T-helper 2 cell (primary cell): Measurements from ENCODE around the gene ENAH.

ENCODE experiments used
- DNase-seq, 5 experiments: peaks; one replicate each; pipeline versions ENCODE4 v3.0.0 to v3.0.0-alpha.2; 2012 to 2022

ENAH gene

DNA sequence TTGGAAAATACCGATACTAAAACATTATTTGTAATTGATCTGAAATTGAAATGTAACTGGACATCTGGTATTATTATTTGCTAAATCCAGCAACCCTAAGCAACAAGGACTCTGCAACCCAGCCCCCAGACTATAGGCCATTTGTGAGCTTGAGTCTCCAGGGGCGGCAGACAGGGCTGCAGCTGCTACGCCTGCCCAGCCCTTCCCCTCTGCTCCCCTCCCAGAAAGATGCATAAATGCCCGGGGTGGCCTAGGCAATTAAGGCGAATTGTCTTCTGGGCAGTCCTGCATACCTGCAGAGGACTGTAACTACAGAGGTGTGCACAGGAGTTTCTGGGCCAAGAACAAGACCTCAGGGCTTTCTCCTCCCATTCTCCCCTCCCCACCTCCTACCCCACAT, 183.9 kb downstream of the ENAH start:
- DNase-seq = no peak

GRCh38 chr1:225468270-225469020, 184.5 kb downstream of the ENAH start:
- peak in 1 of 5 experiments; percentile 66 for DNase-seq

DNA sequence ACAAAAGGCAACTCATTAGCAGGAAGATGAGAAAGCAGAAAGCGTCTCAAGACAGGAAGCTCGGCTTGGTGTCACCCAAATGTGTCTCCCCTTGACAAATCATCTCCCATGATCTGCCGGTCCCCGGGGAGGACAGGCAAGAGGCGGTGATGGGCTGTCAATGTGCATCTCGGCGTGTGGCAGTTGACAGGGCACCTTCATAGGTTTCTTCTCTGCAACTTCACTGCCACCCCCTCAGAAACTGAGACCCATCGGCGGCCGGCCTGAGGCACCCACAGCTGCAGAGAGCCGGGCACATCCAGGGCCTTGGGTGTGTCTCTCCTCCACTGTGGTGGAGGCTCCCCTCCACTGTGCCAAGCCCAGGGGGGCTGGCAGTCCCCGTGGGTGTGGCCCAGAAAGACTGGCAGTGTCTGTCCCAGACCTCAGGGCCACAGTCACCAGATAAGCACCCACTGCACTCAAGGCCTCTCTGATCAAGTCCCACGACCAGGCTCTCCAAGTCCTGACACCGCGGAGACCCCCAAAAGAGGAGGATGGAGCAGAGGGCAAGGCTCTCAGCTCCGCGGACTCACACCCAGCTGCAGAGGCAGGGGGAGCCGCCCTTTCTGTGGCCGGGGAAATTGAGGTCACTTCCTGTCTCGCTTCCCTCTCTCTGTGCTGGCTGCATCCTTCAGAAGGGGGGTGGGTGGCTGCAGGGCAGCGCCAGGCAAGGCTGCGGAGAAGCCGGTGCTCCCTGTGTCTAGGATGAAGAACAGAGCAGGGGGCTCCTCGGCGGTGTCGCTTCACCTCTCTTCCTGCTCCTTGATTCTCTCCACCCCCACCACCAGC, 185.5 kb downstream of the ENAH start:
- DNase-seq = peak; percentile 39 to 97 (median 71)

- no peak for DNase-seq
Observed at GRCh38 chr1:225466848-225467192, 186.1 kb downstream of the ENAH start.

DNA sequence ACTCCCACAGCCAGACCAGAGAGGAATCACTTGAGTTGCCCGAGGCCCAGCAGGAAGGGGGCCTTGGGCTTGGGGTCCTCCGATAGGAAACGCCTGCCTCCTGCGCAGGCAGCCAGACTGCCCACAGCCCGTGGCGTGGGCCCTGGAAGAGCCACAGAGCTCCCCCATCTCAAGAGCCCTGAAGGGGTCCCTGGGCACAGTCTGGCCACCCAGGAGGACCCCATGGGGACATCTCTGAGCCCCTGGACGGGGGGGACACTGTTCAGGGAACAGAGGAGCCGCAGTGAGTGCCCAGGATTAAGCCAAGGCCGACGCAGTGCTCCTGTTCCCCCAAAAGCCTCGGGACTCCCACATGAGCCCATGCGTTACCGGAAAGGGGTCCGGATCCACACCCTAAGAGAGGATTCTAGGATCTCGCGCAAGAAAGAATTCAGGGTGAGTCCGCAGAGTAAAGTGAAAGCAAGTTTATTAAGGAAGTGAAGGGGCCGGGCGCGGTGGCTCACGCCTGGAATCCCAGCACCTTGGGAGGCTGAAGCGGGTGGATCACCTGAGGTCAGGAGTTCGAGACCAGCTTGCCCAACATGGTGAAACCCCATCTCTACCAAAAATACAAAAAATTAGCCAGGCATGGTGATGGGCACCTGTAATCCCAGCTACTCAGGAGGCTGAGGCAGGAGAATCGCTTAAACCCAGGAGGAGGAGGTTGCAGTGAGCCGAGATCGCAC, 187.0 kb downstream of the ENAH start:
- no peak for DNase-seq

DNA sequence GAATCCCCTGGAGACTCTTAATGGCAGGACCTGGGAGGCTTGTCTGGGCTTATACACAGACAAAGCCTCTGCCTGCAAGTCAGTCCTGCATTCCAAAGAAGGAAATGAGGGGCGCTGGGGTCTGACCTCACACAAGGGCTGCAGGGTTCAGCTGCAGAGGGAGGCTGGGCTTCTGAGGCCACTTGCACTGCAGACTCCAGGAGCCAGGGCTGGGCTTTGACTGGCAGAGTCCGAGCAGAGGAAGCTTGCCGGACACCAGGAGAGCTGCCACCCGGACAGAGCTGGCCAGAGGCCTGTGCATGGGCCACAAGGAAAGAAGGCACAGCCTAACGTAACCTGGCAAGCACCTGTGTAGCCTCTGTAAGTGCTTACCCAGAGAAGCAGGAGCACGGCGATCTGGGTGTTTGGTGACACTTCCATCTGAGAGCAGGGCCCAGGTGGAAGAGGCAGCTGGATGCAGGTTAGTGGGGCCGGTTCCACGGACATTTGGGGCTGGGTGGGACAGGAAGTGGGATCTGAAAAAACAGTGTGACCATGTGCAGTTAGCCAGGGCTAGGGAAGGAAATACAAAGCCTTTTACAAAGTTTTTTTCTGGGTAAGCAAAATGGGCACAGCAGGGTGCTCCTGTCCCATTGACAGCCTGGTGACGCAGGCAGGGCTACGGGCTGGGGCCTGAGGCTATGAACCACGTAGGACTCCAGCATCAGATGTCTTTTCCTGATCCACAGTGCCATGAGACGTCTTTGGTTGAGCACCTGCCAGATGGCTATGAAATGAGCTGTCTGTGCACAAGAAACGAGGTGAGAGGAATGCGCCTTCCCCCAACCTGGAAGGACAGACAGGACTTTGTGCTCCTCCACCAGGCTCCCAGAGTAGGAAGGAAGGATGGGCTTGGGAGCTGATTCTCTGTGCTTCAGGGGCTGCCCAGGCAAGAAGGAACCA, 187.8 kb downstream of the ENAH start:
- no peak for DNase-seq

GRCh38 chr1:225462714-225463574, 190.0 kb downstream of the ENAH start:
- no peak for DNase-seq

DNA sequence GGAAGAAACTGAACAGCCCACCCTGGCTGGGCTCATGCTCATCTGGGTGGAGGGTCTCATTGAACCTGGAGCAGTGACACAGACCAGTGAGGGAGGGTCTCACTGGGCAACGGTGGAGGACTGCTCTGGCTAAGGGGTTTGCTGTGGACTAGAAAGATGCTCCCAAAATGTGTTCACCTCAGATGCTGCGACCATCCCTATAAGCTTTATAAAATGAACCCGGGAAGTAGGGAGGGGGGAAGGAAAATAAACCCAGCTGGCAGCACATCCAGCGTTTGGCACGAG, 190.6 kb downstream of the ENAH start:
- no peak for DNase-seq

DNA sequence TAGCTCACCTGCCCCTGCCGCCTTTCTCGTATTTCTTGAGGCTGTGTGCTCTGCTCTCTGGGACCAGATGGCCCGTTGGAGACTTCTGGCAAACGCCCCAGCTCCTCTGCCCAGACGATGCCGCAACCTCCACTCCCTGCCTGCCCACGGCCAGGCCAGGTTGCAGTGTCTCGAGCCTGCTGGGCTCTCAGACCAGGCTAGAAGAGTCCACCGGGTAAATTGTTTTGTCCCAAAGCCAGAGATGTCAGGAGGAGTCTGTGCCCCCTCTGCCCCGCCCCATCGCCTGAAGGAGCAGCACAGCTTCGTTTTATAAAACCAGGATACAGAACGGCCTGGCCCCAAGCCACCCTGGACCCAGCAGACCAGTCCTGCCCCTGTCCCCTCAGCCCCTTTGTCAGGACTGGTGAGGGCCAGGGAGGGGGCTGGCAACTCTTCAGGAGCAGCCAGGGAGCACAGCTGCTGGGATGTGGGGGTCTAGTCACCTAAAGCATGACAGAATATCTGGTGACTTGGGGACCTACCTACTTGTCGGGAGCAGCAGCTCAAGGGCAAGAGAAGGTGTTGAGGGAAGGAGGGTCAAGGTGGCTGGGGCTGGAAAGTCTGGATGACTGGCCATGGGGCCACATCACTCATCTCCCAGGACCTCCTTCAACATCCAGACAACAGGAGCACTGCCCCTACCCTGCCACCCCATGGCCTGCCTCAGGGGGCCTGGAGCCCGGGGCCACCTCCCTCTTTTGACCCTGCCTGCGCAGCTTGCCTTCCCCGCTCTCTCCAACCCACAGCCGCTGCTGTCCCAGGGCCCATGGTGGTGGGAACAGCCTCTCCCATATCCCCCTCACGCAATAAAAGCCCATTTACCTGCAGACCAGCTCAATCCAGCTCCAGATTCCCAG, 191.1 kb downstream of the ENAH start:
- DNase-seq = no peak

GRCh38 chr1:225460737-225461532, 192.0 kb downstream of the ENAH start:
- DNase-seq = peak in 3 of 5 experiments; percentile 32 to 82 (median 79)

GRCh38 chr1:225460021-225460736, 192.7 kb downstream of the ENAH start:
- DNase-seq = peak in 1 of 5 experiments; percentile 24

DNA sequence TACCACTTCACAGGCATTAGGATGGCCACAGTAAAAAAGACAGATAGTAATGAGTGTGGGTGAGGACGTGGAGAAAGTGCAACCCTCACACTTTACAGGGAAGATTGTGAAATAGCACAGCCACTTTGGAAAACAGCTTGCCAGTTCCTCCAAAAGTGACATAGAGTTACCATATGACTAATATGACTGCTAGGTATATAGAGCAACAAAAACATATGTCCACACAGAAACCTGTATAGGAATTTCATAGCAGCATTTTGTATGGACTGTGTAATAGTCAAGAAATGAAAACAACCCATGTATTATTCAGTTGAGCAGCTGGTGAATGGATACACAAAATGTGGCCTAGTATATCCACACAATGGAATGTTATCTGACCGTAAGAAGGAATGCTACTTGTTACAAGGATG, 194.7 kb downstream of the ENAH start:
- no peak for DNase-seq

DNA sequence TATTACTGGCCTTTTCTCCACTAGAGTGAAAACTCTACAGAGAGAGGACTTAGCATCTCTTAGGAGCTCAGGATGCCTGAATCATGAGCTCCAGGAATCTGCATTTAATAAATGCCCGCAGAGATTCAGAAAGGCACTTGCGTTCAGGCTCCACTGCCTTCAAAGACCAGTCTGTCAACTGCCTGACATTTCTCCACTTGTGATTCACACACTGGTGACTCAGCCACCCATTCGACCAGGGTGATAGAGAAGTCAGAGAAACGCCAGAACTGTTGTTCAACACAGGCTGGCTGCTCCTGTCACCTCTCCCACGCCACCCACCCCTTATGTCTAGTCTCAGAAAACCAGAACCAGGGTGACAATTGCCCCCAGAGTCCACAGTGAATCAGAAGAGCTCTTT, 198.2 kb downstream of the ENAH start:
- peak in 2 of 5 experiments; percentile 39 to 67 for DNase-seq

GRCh38 chr1:225453797-225454648, 198.9 kb downstream of the ENAH start:
- DNase-seq = no peak

DNA sequence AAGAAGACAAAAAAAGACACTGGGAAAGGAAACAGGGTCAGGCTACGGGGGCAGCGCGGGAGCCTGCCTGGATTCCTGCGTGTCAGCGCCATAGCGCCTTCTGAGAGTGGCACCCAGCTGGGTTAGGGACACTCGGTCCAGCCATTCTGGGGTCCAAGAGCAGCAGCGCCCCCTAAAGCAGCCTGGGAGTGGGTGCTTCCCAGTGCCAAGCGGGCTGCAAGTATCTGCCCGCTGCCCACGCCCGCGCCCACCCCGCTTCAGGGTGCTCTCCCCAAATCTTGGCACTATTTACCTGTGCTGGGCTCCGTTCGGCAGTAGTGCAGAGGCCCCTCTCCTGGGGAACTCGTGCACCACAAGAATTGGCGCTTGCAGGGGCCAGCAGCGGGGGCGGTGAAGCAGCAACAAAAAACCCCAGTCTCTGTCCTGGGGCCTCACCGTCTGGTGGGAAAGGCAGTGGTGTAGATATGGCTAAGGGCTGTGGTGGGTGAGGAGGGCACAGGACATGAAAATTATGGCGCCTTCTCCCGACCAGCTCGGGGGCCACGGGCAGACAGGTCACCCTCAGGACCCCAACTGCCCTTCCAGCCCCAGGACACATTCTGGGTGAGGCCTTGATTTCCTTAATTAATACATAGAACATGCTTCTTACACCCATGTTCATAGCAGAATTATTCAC, 200.9 kb downstream of the ENAH start:
- no peak for DNase-seq

DNA sequence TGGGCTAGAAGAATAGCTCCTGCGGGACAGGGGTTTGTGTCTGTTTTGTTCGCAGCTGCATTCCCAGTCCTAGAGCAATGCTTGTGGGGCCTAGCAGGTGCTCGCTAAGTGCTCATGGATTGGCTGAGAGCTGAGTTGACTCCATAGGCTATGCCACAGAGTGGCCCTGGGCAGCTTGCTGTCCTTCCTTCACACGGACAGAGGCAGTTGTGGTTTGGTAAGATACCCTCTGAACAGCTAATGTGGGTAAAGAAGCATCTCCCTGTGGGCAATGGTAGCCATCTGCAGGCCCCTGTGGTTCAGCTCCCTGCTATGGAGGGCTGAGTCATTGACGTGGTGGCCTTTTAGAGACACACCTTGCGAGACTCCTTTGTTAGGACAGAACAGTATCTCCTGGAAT, 201.6 kb downstream of the ENAH start:
- no peak for DNase-seq

DNA sequence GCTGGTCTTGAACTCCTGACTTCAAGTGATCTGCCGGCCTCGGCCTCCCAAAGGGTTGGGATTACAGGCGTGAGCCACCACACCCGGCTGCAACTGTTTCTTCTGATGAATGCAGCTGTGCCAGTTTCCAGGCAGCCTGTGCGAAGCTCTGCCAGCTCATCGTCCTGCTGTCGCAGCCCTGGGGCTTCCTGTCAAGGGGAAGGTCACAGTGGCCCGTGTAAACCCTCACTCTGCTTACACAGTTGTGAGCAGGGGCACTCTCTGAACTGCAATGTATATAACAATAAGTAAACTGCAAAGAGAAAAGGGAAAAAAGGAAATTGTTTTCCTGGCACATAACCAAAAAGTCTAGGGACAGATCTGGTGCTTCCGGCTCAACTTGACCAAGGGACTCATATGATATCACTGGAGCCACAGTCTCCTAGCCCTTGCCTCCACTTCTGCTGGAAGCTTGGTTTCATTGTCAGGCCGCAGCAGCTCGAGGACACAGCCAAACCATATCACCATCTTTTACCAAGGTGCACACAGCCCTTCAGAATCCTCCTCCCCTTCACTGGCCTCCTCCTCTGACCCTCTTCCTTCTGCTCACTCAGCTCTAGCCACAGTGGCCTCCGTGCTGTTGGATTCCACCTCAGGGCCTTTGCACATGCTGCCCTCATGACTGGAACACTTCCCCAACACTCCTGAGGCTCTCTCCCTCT, 202.3 kb downstream of the ENAH start:
- DNase-seq = no peak
